Measurements from ENCODE around the gene PATL2.

PATL2 gene

DNA sequence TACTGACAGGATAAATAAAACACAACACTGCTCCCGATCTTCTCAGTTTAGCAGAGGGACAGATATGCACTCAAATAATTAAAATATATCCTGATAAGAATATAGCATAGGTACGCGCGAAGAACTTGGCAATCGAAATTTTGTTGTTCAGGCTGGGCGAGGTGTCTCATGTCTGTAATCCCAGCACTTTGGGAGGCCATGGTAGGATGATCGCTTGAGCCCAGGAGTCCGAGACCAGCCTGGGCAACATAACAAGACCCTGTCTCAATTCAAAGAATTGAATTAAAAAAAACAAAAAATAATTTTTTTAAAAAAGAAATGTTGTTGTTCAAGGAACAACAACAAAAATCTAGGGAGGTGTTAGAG lies 7.8 kb upstream of the PATL2 start:
- Histone ChIP-seq H3K36me3 (ENCODE audit: control insufficient read depth, insufficient read depth, low read length) (no peaks in the 10 kb centered on the region; the same call in 1 of the 2 replicates), H3K27me3 (ENCODE audit: control insufficient read depth, insufficient read depth, low read length) (no peaks in the 10 kb centered on the region), H3K27ac (ENCODE audit: low read length) (no peak overlapping the region), H3K4me1 (ENCODE audit: control insufficient read depth, insufficient read depth, low read length) (no peaks in the 10 kb centered on the region), H3K4me3 (ENCODE audit: low read length) (no peak overlapping the region), H3K9me3 (ENCODE audit: control insufficient read depth, insufficient read depth, low read length) (no peaks in the 10 kb centered on the region)
- no peak for DNase-seq (ENCODE audit: low read depth, low spot score)
- no CpG with 5 or more reads among the region's 8 CpGs for WGBS (ENCODE audit: insufficient coverage, insufficient read length)

DNA sequence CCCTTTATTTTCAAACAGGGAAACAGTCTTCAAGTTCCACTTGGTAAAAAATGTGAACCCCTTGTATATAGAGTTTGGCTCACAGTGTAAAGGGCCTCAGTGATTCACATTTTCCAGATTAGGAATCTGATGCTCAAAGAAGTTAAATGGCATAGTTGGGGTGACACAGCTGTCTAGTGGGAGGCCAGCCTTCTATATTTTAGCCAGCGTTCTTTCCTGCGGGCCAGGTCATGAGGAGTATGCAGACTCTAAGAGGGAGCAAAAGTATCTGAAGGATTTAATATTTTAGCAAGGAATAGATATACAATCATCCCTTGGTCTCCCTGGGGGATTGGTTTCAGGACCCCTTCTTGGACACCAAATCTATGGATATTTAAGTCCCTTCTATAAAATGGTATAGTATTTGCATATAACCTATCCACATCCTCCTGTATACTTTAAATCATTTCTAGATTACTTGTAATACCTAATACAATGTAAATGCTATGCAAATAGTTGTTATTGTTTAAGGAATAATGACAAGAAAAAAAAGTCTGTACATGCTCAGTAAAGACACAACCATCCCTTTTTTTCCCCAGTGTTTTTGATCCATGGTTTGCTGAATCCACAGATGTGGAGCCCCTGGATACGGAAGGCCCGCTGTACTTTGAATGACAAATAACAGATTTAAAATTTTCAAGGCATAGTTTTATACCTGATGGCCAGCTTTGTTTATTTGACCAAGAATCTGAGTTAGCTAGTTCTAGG lies 7.2 kb upstream of the PATL2 start:
- H3K4me3 ChIP-seq (ENCODE audit: low read length), result no peak overlapping the region
- no peaks in the 10 kb centered on the region; the same call in 1 of the 2 replicates for H3K36me3 ChIP-seq (ENCODE audit: control insufficient read depth, insufficient read depth, low read length)
- no peak for DNase-seq (ENCODE audit: low read depth, low spot score)
- no peaks in the 10 kb centered on the region for H3K27me3 ChIP-seq (ENCODE audit: control insufficient read depth, insufficient read depth, low read length)
- no peak overlapping the region for H3K27ac ChIP-seq (ENCODE audit: low read length)
- H3K9me3 ChIP-seq (ENCODE audit: control insufficient read depth, insufficient read depth, low read length), result no peaks in the 10 kb centered on the region
- no CpG with 5 or more reads among the region's 4 CpGs for WGBS (ENCODE audit: insufficient coverage, insufficient read length)
- H3K4me1 ChIP-seq (ENCODE audit: control insufficient read depth, insufficient read depth, low read length), result no peaks in the 10 kb centered on the region

- Histone ChIP-seq H3K9me3 (ENCODE audit: control insufficient read depth, insufficient read depth, low read length) (no peaks in the 10 kb centered on the region), H3K36me3 (ENCODE audit: control insufficient read depth, insufficient read depth, low read length) (no peaks in the 10 kb centered on the region; the same call in 1 of the 2 replicates), H3K4me1 (ENCODE audit: control insufficient read depth, insufficient read depth, low read length) (no peaks in the 10 kb centered on the region), H3K27ac (ENCODE audit: low read length) (no peak overlapping the region), H3K4me3 (ENCODE audit: low read length) (no peak overlapping the region), H3K27me3 (ENCODE audit: control insufficient read depth, insufficient read depth, low read length) (no peaks in the 10 kb centered on the region; the same call in 1 of the 2 replicates)
- no peak for DNase-seq (ENCODE audit: low read depth, low spot score)
- WGBS (ENCODE audit: insufficient coverage, insufficient read length), result no CpG with 5 or more reads among the region's 2 CpGs
Observed at GRCh38 chr15:44716983-44717602, 6.0 kb upstream of the PATL2 start.

DNA sequence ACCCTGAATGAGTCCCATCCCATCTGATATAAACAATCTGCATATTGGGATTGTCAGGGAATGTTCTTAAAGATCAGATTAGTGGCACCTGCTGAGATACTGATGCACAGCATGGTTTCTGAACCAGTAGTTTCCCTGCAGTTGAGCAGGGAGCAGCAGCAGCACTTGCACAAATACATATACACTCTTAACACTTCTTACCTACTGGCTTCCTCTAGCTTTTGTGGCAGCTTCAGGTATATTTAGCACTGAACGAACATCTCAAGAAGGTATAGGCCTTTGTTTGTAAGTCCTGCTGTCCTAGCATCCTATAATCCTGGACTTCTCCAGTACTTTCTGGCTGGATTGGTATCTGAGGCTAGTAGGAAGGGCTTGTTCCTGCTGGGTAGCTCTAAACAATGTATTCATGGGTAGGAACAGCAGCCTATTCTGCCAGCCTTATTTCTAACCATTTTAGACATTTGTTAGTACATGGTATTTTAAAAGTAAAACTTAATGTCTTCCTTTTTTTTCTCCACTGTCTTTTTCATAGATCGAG lies 4.7 kb upstream of the PATL2 start:
- Histone ChIP-seq H3K9me3 (ENCODE audit: control insufficient read depth, insufficient read depth, low read length) (no peaks in the 10 kb centered on the region), H3K4me1 (ENCODE audit: control insufficient read depth, insufficient read depth, low read length) (no peaks in the 10 kb centered on the region), H3K36me3 (ENCODE audit: control insufficient read depth, insufficient read depth, low read length) (no peaks in the 10 kb centered on the region; the same call in 1 of the 2 replicates), H3K27ac (ENCODE audit: low read length) (no peak overlapping the region), H3K27me3 (ENCODE audit: control insufficient read depth, insufficient read depth, low read length) (no peaks in the 10 kb centered on the region; the same call in 1 of the 2 replicates), H3K4me3 (ENCODE audit: low read length) (no peak overlapping the region)
- no CpG with 5 or more reads among the region's 2 CpGs for WGBS (ENCODE audit: insufficient coverage, insufficient read length)
- DNase-seq (ENCODE audit: low read depth, low spot score), result no peak

DNA sequence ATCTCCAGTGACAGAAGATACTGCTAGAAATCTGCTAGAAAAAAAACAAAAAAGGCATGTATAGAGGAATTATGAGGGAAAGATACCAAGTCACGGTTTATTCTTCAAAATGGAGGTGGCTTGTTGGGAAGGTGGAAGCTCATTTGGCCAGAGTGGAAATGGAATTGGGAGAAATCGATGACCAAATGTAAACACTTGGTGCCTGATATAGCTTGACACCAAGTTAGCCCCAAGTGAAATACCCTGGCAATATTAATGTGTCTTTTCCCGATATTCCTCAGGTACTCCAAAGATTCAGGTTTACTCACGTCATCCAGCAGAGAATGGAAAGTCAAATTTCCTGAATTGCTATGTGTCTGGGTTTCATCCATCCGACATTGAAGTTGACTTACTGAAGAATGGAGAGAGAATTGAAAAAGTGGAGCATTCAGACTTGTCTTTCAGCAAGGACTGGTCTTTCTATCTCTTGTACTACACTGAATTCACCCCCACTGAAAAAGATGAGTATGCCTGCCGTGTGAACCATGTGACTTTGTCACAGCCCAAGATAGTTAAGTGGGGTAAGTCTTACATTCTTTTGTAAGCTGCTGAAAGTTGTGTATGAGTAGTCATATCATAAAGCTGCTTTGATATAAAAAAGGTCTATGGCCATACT lies 4.1 kb upstream of the PATL2 start:
- Histone ChIP-seq H3K27ac (ENCODE audit: low read length) (no peak overlapping the region), H3K4me3 (ENCODE audit: low read length) (no peak overlapping the region), H3K9me3 (ENCODE audit: control insufficient read depth, insufficient read depth, low read length) (no peaks in the 10 kb centered on the region), H3K27me3 (ENCODE audit: control insufficient read depth, insufficient read depth, low read length) (no peaks in the 10 kb centered on the region; the same call in 1 of the 2 replicates), H3K4me1 (ENCODE audit: control insufficient read depth, insufficient read depth, low read length) (no peaks in the 10 kb centered on the region), H3K36me3 (ENCODE audit: control insufficient read depth, insufficient read depth, low read length) (no peaks in the 10 kb centered on the region; the same call in 1 of the 2 replicates)
- DNase-seq (ENCODE audit: low read depth, low spot score), result no peak
- WGBS (ENCODE audit: insufficient coverage, insufficient read length), result no CpG with 5 or more reads among the region's 6 CpGs

- Histone ChIP-seq H3K4me1 (ENCODE audit: control insufficient read depth, insufficient read depth, low read length) (no peaks in the 10 kb centered on the region), H3K9me3 (ENCODE audit: control insufficient read depth, insufficient read depth, low read length) (no peaks in the 10 kb centered on the region), H3K36me3 (ENCODE audit: control insufficient read depth, insufficient read depth, low read length) (no peaks in the 10 kb centered on the region; the same call in 1 of the 2 replicates), H3K4me3 (ENCODE audit: low read length) (no peak overlapping the region), H3K27me3 (ENCODE audit: control insufficient read depth, insufficient read depth, low read length) (no peaks in the 10 kb centered on the region; the same call in 1 of the 2 replicates), H3K27ac (ENCODE audit: low read length) (no peak overlapping the region)
- DNase-seq (ENCODE audit: low read depth, low spot score), result no peak
- no CpG with 5 or more reads among the region's 5 CpGs for WGBS (ENCODE audit: insufficient coverage, insufficient read length)
Observed at GRCh38 chr15:44713006-44713966, 2.2 kb upstream of the PATL2 start.

GRCh38 chr15:44712346-44713005 lies 1.4 kb upstream of the PATL2 start:
- no peak for DNase-seq (ENCODE audit: low read depth, low spot score)
- H3K9me3 ChIP-seq (ENCODE audit: control insufficient read depth, insufficient read depth, low read length), result no peaks in the 10 kb centered on the region
- no peaks in the 10 kb centered on the region; the same call in 1 of the 2 replicates for H3K27me3 ChIP-seq (ENCODE audit: control insufficient read depth, insufficient read depth, low read length)
- no peak overlapping the region for H3K4me3 ChIP-seq (ENCODE audit: low read length)
- no peaks in the 10 kb centered on the region for H3K4me1 ChIP-seq (ENCODE audit: control insufficient read depth, insufficient read depth, low read length)
- H3K36me3 ChIP-seq (ENCODE audit: control insufficient read depth, insufficient read depth, low read length), result no peaks in the 10 kb centered on the region; the same call in 1 of the 2 replicates
- H3K27ac ChIP-seq (ENCODE audit: low read length), result no peak overlapping the region
- WGBS (ENCODE audit: insufficient coverage, insufficient read length), result no CpG with 5 or more reads among the region's 24 CpGs

DNA sequence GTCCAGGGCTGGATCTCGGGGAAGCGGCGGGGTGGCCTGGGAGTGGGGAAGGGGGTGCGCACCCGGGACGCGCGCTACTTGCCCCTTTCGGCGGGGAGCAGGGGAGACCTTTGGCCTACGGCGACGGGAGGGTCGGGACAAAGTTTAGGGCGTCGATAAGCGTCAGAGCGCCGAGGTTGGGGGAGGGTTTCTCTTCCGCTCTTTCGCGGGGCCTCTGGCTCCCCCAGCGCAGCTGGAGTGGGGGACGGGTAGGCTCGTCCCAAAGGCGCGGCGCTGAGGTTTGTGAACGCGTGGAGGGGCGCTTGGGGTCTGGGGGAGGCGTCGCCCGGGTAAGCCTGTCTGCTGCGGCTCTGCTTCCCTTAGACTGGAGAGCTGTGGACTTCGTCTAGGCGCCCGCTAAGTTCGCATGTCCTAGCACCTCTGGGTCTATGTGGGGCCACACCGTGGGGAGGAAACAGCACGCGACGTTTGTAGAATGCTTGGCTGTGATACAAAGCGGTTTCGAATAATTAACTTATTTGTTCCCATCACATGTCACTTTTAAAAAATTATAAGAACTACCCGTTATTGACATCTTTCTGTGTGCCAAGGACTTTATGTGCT lies 721 bp upstream of the PATL2 start:
- peak overlapping the region; percentile 56 for H3K4me3 ChIP-seq (ENCODE audit: low read length)
- no peaks in the 10 kb centered on the region for H3K9me3 ChIP-seq (ENCODE audit: control insufficient read depth, insufficient read depth, low read length)
- H3K4me1 ChIP-seq (ENCODE audit: control insufficient read depth, insufficient read depth, low read length), result no peaks in the 10 kb centered on the region
- no peaks in the 10 kb centered on the region; the same call in 1 of the 2 replicates for H3K36me3 ChIP-seq (ENCODE audit: control insufficient read depth, insufficient read depth, low read length)
- no peak overlapping the region for H3K27ac ChIP-seq (ENCODE audit: low read length)
- WGBS (ENCODE audit: insufficient coverage, insufficient read length), result no CpG with 5 or more reads among the region's 46 CpGs
- DNase-seq (ENCODE audit: low read depth, low spot score), result no peak
- H3K27me3 ChIP-seq (ENCODE audit: control insufficient read depth, insufficient read depth, low read length), result no peaks in the 10 kb centered on the region; the same call in 1 of the 2 replicates

All from iPS DF 6.9 (cell line).